Liver (tissue), 9 donors: Measurements from ENCODE around the gene ACOXL. TPM values are rescaled to one million over a fixed set of nuclear protein-coding genes. Genes with fewer than 3 reads are reported as not detected.

Experiments used
- DNase-seq: peaks from one replicate; pipeline ENCODE4 v3.0.0-alpha.2; 2017; ENCODE audit warnings: low spot score
- H3K27ac ChIP-seq, 2 donors: one replicate each; pipeline ENCODE4 v1.7.0; 2013; ENCODE audit warnings: inconsistent platforms in 2 of 2, low read length in 2 of 2, control low read depth in 1 of 2, low read depth in 1 of 2, mild to moderate bottlenecking in 1 of 2
- H3K27me3 ChIP-seq, 4 donors: one replicate each; pipeline versions ENCODE4 v1.6.1 to v1.7.0; 2013; ENCODE audit warnings: low read length in 3 of 4, inconsistent platforms in 1 of 4, mild to moderate bottlenecking in 1 of 4, moderate library complexity in 1 of 4; ENCODE audit not compliant: control insufficient read depth in 4 of 4, insufficient read depth in 4 of 4
- H3K36me3 ChIP-seq, 4 donors: one replicate each; pipeline versions ENCODE4 v1.6.1 to v1.7.0; 2013; ENCODE audit warnings: low read length in 3 of 4, mild to moderate bottlenecking in 3 of 4, low read depth in 1 of 4, moderate library complexity in 1 of 4; ENCODE audit not compliant: control insufficient read depth in 4 of 4, insufficient read depth in 3 of 4
- H3K4me1 ChIP-seq, 4 donors: one replicate each; pipeline versions ENCODE4 v1.6.1 to v1.7.0; 2013; ENCODE audit warnings: low read length in 3 of 4, mild to moderate bottlenecking in 3 of 4, moderate library complexity in 1 of 4; ENCODE audit not compliant: control insufficient read depth in 4 of 4, insufficient read depth in 4 of 4
- H3K4me3 ChIP-seq, 3 donors: one replicate each; pipeline versions ENCODE4 v1.6.1 to v1.7.0; 2013; ENCODE audit warnings: low read length in 3 of 3, control low read depth in 1 of 3, low read depth in 1 of 3, mild to moderate bottlenecking in 1 of 3
- H3K9ac ChIP-seq, 2 donors: one replicate each; pipeline ENCODE4 v1.7.0; 2013; ENCODE audit warnings: low read length in 2 of 2, mild to moderate bottlenecking in 2 of 2, moderate library complexity in 2 of 2, control low read depth in 1 of 2, low read depth in 1 of 2
- H3K9me3 ChIP-seq, 4 donors: one replicate each; pipeline versions ENCODE4 v1.6.1 to v1.7.0; 2013; ENCODE audit warnings: low read length in 3 of 4; ENCODE audit not compliant: control insufficient read depth in 4 of 4
- EGR1 ChIP-seq, 2 donors: IDR thresholded peaks; 2 replicates each; pipeline ENCODE4 v1.6.1; 2016 to 2018; ENCODE audit warnings: antibody characterized with exemption in 2 of 2, low read depth in 2 of 2
- FOXA1 ChIP-seq: IDR thresholded peaks from 2 replicates; pipeline ENCODE4 v1.6.1; 2016; ENCODE audit warnings: antibody characterized with exemption
- FOXA2 ChIP-seq: IDR thresholded peaks from 2 replicates; pipeline ENCODE4 v1.6.1; 2016; ENCODE audit warnings: antibody characterized with exemption
- GABPA ChIP-seq, 2 donors: IDR thresholded peaks in 1 of 2; conservative IDR thresholded peaks in 1 of 2; 2 replicates each; pipeline ENCODE4 v1.6.1; 2016; ENCODE audit warnings: antibody characterized with exemption in 2 of 2, mild to moderate bottlenecking in 1 of 2, moderate library complexity in 1 of 2
- HNF4A ChIP-seq, 2 donors: conservative IDR thresholded peaks; 2 replicates each; pipeline ENCODE4 v1.6.1; 2016; ENCODE audit warnings: antibody characterized with exemption in 2 of 2, mild to moderate bottlenecking in 2 of 2
- HNF4G ChIP-seq: IDR thresholded peaks from 2 replicates; pipeline ENCODE4 v1.6.1; 2016; ENCODE audit warnings: antibody characterized with exemption
- JUND ChIP-seq, 2 donors: IDR thresholded peaks; 2 replicates each; pipeline ENCODE4 v1.6.1; 2016; ENCODE audit warnings: antibody characterized with exemption in 2 of 2
- NR2F2 ChIP-seq: IDR thresholded peaks from 2 replicates; pipeline ENCODE4 v1.6.1; 2016; ENCODE audit warnings: antibody characterized with exemption
- RAD21 ChIP-seq, 2 donors: IDR thresholded peaks; 2 replicates each; pipeline ENCODE4 v1.6.1; 2016; ENCODE audit warnings: antibody characterized with exemption in 2 of 2, mild to moderate bottlenecking in 2 of 2
- SP1 ChIP-seq: IDR thresholded peaks from 2 replicates; pipeline ENCODE4 v1.6.1; 2018; ENCODE audit warnings: antibody characterized with exemption, mild to moderate bottlenecking
- TAF1 ChIP-seq: conservative IDR thresholded peaks from 2 replicates; pipeline ENCODE4 v1.6.1; 2016; ENCODE audit warnings: antibody characterized with exemption, mild to moderate bottlenecking
- YY1 ChIP-seq: IDR thresholded peaks from 2 replicates; pipeline ENCODE4 v1.6.1; 2016; ENCODE audit warnings: antibody characterized with exemption, mild to moderate bottlenecking
- WGBS: extraction: QIAGEN DNeasy Blood & Tissue Kit; methylation state at CpG from one replicate; pipeline ENCODE4 v1.1.7; 2013; 5-methylcytosine and 5-hydroxymethylcytosine counted together
- polyA plus RNA-seq, 2 donors: library from polyadenylated mRNA; stranded (reverse) in 1 of 2; unstranded in 1 of 2; fragments of 200-250 nt in 1 of 2; fragments of >200 nt in 1 of 2; fragmentation: Nextera tagmentation in 1 of 2; extraction: Ambion mirVana in 1 of 2; gene quantifications; one replicate each; pipeline versions ENCODE4 v1.2.1 to v1.2.3, GENCODE V29; 2013 to 2015
- total RNA-seq, 2 donors: library from RNA; depleted of rRNA; stranded (reverse); fragments of >200 nt; gene quantifications; one replicate each; pipeline ENCODE4 v1.2.3, GENCODE V29; 2014
- TF ChIP-seq, protein P1 (sequence below): IDR thresholded peaks from 2 replicates; pipeline ENCODE4 v1.6.1; 2016; ENCODE audit warnings: antibody characterized with exemption
- TF ChIP-seq, protein P2 (sequence below): IDR thresholded peaks from 2 replicates; pipeline ENCODE4 v1.6.1; 2016; ENCODE audit warnings: antibody characterized with exemption
- TF ChIP-seq, protein P3 (sequence below): IDR thresholded peaks from 2 replicates; pipeline ENCODE4 v1.6.1; 2016; ENCODE audit warnings: antibody characterized with exemption, mild to moderate bottlenecking
- TF ChIP-seq, protein P4 (sequence below): fragments of 150-350 bp; IDR thresholded peaks from 2 replicates; pipeline ENCODE4 v1.5.1; 2017; ENCODE audit warnings: improper control_type of control experiment, low read depth, low read length; ENCODE audit not compliant: missing input control
- TF ChIP-seq, protein P5 (sequence below): IDR thresholded peaks from 2 replicates; pipeline ENCODE4 v1.6.1; 2016; ENCODE audit warnings: antibody characterized with exemption
- donor health status: healthy.
- donor health status: healthy.
- donor health status: healthy.
- donor health status: healthy.
- donor health status: healthy.

The ACOXL gene
- total and polyA plus RNA-seq, 4 donors = 0.07 TPM; not detected in 3

DNA sequence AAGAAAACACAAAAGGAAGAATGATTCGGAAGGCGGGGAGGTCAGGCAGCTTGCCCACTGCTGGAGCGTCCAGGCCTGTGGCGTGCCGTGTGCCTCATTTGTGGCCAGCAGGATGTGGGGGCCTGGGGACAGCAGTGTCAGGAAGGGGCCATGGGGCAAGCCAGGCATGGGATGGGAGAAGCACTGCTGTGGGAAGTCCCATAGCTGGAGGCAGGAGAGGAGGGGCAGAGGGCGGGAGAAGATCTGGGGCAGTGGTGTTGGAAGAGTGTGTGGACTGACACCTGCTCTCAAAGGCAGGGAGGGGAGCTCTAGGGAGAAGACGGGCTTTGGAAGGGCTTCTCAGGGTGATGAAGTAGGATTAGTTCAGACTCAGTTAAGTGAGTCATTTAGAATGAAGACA lies 133.7 kb downstream of the ACOXL start:
- no peak overlapping the region for H3K27ac ChIP-seq
- 85% methylated on average over 7 of the region's 7 CpGs for WGBS
- no peaks in the 10 kb centered on the region for H3K36me3 ChIP-seq
- DNase-seq = no peak
- no peak overlapping the region for H3K9ac ChIP-seq
- no peaks in the 10 kb centered on the region for H3K27me3 ChIP-seq
- H3K4me1 ChIP-seq = no peaks in the 10 kb centered on the region
- no peak for TF ChIP-seq GABPA (IDR thresholded peaks at IDR 0.05 in 1 of 2, conservative IDR thresholded peaks at IDR 0.05 in 1 of 2)
- TF ChIP-seq HNF4G = no peak
- TF ChIP-seq, protein P1, sequence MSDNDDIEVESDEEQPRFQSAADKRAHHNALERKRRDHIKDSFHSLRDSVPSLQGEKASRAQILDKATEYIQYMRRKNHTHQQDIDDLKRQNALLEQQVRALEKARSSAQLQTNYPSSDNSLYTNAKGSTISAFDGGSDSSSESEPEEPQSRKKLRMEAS = no peak
- TF ChIP-seq, protein P2, sequence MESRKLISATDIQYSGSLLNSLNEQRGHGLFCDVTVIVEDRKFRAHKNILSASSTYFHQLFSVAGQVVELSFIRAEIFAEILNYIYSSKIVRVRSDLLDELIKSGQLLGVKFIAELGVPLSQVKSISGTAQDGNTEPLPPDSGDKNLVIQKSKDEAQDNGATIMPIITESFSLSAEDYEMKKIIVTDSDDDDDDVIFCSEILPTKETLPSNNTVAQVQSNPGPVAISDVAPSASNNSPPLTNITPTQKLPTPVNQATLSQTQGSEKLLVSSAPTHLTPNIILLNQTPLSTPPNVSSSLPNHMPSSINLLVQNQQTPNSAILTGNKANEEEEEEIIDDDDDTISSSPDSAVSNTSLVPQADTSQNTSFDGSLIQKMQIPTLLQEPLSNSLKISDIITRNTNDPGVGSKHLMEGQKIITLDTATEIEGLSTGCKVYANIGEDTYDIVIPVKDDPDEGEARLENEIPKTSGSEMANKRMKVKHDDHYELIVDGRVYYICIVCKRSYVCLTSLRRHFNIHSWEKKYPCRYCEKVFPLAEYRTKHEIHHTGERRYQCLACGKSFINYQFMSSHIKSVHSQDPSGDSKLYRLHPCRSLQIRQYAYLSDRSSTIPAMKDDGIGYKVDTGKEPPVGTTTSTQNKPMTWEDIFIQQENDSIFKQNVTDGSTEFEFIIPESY = no peak
- TF ChIP-seq, protein P3, sequence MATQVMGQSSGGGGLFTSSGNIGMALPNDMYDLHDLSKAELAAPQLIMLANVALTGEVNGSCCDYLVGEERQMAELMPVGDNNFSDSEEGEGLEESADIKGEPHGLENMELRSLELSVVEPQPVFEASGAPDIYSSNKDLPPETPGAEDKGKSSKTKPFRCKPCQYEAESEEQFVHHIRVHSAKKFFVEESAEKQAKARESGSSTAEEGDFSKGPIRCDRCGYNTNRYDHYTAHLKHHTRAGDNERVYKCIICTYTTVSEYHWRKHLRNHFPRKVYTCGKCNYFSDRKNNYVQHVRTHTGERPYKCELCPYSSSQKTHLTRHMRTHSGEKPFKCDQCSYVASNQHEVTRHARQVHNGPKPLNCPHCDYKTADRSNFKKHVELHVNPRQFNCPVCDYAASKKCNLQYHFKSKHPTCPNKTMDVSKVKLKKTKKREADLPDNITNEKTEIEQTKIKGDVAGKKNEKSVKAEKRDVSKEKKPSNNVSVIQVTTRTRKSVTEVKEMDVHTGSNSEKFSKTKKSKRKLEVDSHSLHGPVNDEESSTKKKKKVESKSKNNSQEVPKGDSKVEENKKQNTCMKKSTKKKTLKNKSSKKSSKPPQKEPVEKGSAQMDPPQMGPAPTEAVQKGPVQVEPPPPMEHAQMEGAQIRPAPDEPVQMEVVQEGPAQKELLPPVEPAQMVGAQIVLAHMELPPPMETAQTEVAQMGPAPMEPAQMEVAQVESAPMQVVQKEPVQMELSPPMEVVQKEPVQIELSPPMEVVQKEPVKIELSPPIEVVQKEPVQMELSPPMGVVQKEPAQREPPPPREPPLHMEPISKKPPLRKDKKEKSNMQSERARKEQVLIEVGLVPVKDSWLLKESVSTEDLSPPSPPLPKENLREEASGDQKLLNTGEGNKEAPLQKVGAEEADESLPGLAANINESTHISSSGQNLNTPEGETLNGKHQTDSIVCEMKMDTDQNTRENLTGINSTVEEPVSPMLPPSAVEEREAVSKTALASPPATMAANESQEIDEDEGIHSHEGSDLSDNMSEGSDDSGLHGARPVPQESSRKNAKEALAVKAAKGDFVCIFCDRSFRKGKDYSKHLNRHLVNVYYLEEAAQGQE = no peak
- no peak for TF ChIP-seq JUND (IDR thresholded peaks at IDR 0.05)
- TF ChIP-seq NR2F2 = no peak
- TF ChIP-seq, protein P4, sequence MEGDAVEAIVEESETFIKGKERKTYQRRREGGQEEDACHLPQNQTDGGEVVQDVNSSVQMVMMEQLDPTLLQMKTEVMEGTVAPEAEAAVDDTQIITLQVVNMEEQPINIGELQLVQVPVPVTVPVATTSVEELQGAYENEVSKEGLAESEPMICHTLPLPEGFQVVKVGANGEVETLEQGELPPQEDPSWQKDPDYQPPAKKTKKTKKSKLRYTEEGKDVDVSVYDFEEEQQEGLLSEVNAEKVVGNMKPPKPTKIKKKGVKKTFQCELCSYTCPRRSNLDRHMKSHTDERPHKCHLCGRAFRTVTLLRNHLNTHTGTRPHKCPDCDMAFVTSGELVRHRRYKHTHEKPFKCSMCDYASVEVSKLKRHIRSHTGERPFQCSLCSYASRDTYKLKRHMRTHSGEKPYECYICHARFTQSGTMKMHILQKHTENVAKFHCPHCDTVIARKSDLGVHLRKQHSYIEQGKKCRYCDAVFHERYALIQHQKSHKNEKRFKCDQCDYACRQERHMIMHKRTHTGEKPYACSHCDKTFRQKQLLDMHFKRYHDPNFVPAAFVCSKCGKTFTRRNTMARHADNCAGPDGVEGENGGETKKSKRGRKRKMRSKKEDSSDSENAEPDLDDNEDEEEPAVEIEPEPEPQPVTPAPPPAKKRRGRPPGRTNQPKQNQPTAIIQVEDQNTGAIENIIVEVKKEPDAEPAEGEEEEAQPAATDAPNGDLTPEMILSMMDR = no peak
- no peak for TF ChIP-seq YY1
- TF ChIP-seq FOXA1 = no peak
- TF ChIP-seq, protein P5, sequence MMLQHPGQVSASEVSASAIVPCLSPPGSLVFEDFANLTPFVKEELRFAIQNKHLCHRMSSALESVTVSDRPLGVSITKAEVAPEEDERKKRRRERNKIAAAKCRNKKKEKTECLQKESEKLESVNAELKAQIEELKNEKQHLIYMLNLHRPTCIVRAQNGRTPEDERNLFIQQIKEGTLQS = no peak
- no peak for TF ChIP-seq EGR1 (IDR thresholded peaks at IDR 0.05; ENCODE audit: low read depth in 2 of 2)
- no peak for TF ChIP-seq RAD21 (IDR thresholded peaks at IDR 0.05)
- no peak for TF ChIP-seq SP1
- no peak for TF ChIP-seq HNF4A (conservative IDR thresholded peaks at IDR 0.05)
- no peak for TF ChIP-seq FOXA2
- H3K9me3 ChIP-seq = no peaks in the 10 kb centered on the region
- no peak overlapping the region for H3K4me3 ChIP-seq

DNA sequence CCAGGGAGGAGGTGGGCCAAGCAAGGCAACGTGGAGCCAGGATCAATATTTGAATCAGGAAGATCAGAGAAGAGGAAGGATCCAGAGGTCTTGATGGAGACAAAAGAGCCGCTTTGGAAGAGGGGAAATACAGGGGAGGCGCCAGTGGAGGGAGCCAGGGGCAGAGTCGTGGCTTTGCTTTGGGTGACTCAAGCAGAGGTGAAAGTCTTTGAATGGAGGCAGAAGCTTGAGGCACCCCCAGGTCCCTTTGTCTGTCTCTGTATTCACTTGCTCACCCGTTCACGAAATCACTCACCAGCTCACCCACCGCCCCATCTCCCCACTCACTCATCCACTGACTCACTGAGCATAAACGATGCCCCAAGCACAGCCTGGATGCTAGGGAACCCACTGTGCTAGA lies 134.1 kb downstream of the ACOXL start:
- Histone ChIP-seq H3K27me3 (no peaks in the 10 kb centered on the region), H3K36me3 (no peaks in the 10 kb centered on the region), H3K4me3 (no peak overlapping the region), H3K9me3 (no peaks in the 10 kb centered on the region), H3K27ac (no peak overlapping the region), H3K9ac (no peak overlapping the region), H3K4me1 (no peaks in the 10 kb centered on the region)
- 75% methylated on average over 8 of the region's 8 CpGs for WGBS
- no peak for DNase-seq
- no peak for TF ChIP-seq TAF1
- no peak for TF ChIP-seq NR2F2
- no peak for TF ChIP-seq GABPA (IDR thresholded peaks at IDR 0.05 in 1 of 2, conservative IDR thresholded peaks at IDR 0.05 in 1 of 2)
- no peak for TF ChIP-seq HNF4A (conservative IDR thresholded peaks at IDR 0.05)
